Kidney capillary endothelial cell (primary cell): ENCODE data around the gene JMJD8.
A peak's percentile ranks its signal among the peaks of the same experiment; 100 is the strongest.

ENCODE experiments used
- DNase-seq: peaks from one replicate; pipeline ENCODE4 v3.0.0-alpha.2; 2018; ENCODE audit warnings: low spot score

The JMJD8 gene

GRCh38 chr16:661184-661821, 22.8 kb downstream of the JMJD8 start:
- DNase-seq, result no peak

- DNase-seq, result peak; percentile 91
Observed at GRCh38 chr16:660459-661183, 23.5 kb downstream of the JMJD8 start.

- DNase-seq, result no peak
Observed at GRCh38 chr16:660132-660458, 24.0 kb downstream of the JMJD8 start.

- no peak for DNase-seq
Observed at GRCh38 chr16:659618-660017, 24.5 kb downstream of the JMJD8 start.

- no peak for DNase-seq
Observed at GRCh38 chr16:658679-659571, 25.2 kb downstream of the JMJD8 start.

- DNase-seq, result no peak
Observed at GRCh38 chr16:657487-657886, 26.6 kb downstream of the JMJD8 start.

- DNase-seq, result no peak
Observed at GRCh38 chr16:654034-654433, 30.1 kb downstream of the JMJD8 start.

GRCh38 chr16:652454-653305, 31.5 kb downstream of the JMJD8 start:
- DNase-seq, result no peak

GRCh38 chr16:651844-652243, 32.3 kb downstream of the JMJD8 start:
- DNase-seq, result no peak

- DNase-seq, result no peak
Observed at GRCh38 chr16:649631-650030, 34.5 kb downstream of the JMJD8 start.

GRCh38 chr16:648781-649589, 35.1 kb downstream of the JMJD8 start, which contains the start of gene WDR90:
Gene WDR90, plus strand, starts transcription at chr16:649365. Its CDS starts 52 bp downstream, at chr16:649417.
- DNase-seq, result peak; percentile 91

GRCh38 chr16:648071-648780, 35.9 kb downstream of the JMJD8 start:
- DNase-seq, result no peak

GRCh38 chr16:647173-647902, 36.8 kb downstream of the JMJD8 start:
- DNase-seq, result no peak

- no peak for DNase-seq
Observed at GRCh38 chr16:646679-647172, 37.4 kb downstream of the JMJD8 start.

GRCh38 chr16:645852-646678, 38.1 kb downstream of the JMJD8 start:
- no peak for DNase-seq

- DNase-seq, result no peak
Observed at GRCh38 chr16:644556-644955, 39.6 kb downstream of the JMJD8 start.

GRCh38 chr16:643050-643368, 41.1 kb downstream of the JMJD8 start:
- DNase-seq, result no peak

GRCh38 chr16:642189-643049, 41.7 kb downstream of the JMJD8 start:
- DNase-seq, result no peak
